ENCODE results near the gene IAPP.

The IAPP gene

DNA sequence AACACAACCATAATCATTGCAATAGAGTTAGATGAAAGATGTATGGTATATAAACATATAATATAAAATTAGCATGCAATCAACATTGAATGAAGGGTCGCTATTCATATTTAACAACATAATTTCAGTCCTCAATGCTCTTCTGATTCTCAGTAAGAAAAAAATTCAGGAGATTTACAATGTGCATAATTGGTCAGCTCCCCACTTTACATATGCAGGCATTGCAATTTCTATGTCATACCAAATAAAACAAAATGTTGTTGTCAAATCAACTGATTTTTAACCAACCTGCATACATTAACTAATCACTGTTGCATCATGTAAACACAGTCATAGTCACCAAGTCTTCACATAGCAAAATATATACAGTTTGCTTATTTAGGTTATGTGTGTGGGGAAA is 32.8 kb upstream of the IAPP start:
- H3K9me3 ChIP-seq (ENCODE audit: control insufficient read depth, insufficient read depth, low read depth, low read length) = no peaks in the 10 kb centered on the region
- H3K4me1 ChIP-seq (ENCODE audit: control insufficient read depth, insufficient read depth, low read length) = no peaks in the 10 kb centered on the region
- no peak overlapping the region for H3K27ac ChIP-seq (ENCODE audit: extremely low read depth, low read depth, low read length)
- H3K4me3 ChIP-seq (ENCODE audit: low read depth, low read length) = no peak overlapping the region
- H3K36me3 ChIP-seq (ENCODE audit: control insufficient read depth in 2 of 2, insufficient read depth in 1 of 2, low read length in 2 of 2) = no peaks in the 10 kb centered on the region
- CTCF ChIA-PET = interaction anchor here (0.5 kb wide), 1 partner anchor 372 kb away, joined by 3 read pairs; no protein-coding TSS in a partner anchor
- TF ChIP-seq KLF1 (tag by site-specific recombination; IDR thresholded peaks at IDR 0.05) (no peak), EGR2 (tag by site-specific recombination; IDR thresholded peaks at IDR 0.05; ENCODE audit: low read depth) (no peak), MZF1 (tag by site-specific recombination; IDR thresholded peaks at IDR 0.05; ENCODE audit: borderline replicate concordance) (no peak)
- POLR2A ChIA-PET = no interaction called here

GRCh38 chr12:21340403-21340802 is 32.3 kb upstream of the IAPP start:
- Histone ChIP-seq H3K9me3 (ENCODE audit: control insufficient read depth, insufficient read depth, low read depth, low read length) (no peaks in the 10 kb centered on the region), H3K4me3 (ENCODE audit: low read depth, low read length) (no peak overlapping the region), H3K4me1 (ENCODE audit: control insufficient read depth, insufficient read depth, low read length) (no peaks in the 10 kb centered on the region), H3K36me3 (ENCODE audit: control insufficient read depth in 2 of 2, insufficient read depth in 1 of 2, low read length in 2 of 2) (no peaks in the 10 kb centered on the region), H3K27ac (ENCODE audit: extremely low read depth, low read depth, low read length) (no peak overlapping the region)
- ChIA-PET CTCF (no interaction called here), POLR2A (no interaction called here)
- TF ChIP-seq KLF8 (tag by site-specific recombination; IDR thresholded peaks at IDR 0.05) (no peak), ZNF311 (tag by site-specific recombination; IDR thresholded peaks at IDR 0.05; ENCODE audit: borderline replicate concordance) (no peak), ZBTB21 (tag by site-specific recombination; IDR thresholded peaks at IDR 0.05) (peak; percentile 34; the same call in 1 of the 2 replicates), ZNF341 (tag by site-specific recombination; IDR thresholded peaks at IDR 0.05; ENCODE audit: low read depth) (no peak)

- CTCF ChIA-PET = interaction anchor here (0.7 kb wide), 1 partner anchor 12 kb away, joined by 3 read pairs; no protein-coding TSS in a partner anchor
- Histone ChIP-seq H3K36me3 (ENCODE audit: control insufficient read depth in 2 of 2, insufficient read depth in 1 of 2, low read length in 2 of 2) (no peaks in the 10 kb centered on the region), H3K9me3 (ENCODE audit: control insufficient read depth, insufficient read depth, low read depth, low read length) (no peaks in the 10 kb centered on the region), H3K4me3 (ENCODE audit: low read depth, low read length) (no peak overlapping the region), H3K27ac (ENCODE audit: extremely low read depth, low read depth, low read length) (no peak overlapping the region), H3K4me1 (ENCODE audit: control insufficient read depth, insufficient read depth, low read length) (no peaks in the 10 kb centered on the region)
- TF ChIP-seq, protein P1, sequence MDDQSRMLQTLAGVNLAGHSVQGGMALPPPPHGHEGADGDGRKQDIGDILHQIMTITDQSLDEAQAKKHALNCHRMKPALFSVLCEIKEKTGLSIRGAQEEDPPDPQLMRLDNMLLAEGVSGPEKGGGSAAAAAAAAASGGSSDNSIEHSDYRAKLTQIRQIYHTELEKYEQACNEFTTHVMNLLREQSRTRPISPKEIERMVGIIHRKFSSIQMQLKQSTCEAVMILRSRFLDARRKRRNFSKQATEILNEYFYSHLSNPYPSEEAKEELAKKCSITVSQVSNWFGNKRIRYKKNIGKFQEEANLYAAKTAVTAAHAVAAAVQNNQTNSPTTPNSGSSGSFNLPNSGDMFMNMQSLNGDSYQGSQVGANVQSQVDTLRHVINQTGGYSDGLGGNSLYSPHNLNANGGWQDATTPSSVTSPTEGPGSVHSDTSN (CRISPR knock-in tag; IDR thresholded peaks at IDR 0.05) = no peak
- TF ChIP-seq ZNF10 (tag by site-specific recombination; IDR thresholded peaks at IDR 0.05) = no peak
- no peak for TF ChIP-seq PRDM10 (tag by site-specific recombination; IDR thresholded peaks at IDR 0.05)
- no peak for TF ChIP-seq ZNF777 (tag by site-specific recombination; IDR thresholded peaks at IDR 0.05; ENCODE audit: borderline replicate concordance)
- no peak for TF ChIP-seq ZNF747 (tag by site-specific recombination; IDR thresholded peaks at IDR 0.05)
- POLR2A ChIA-PET = no interaction called here
Measured at GRCh38 chr12:21341769-21342168, 30.9 kb upstream of the IAPP start.

DNA sequence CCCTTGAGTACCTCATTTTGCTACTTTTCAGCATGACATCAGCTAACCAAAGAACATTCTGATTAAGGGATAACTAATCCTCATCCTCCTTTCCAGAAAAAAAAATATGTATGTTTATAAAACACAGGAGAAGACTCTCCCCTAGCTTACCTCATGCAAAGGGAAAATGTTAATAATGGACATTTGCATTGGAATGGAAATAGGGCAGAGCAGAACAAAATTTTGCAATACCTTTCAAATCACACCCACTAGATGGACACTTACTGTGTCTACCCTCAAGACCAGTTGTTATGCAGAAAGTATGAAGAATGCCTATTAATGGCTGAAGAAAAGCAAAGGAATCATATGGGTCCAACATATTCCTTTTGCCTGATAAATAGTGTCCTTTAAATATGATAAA is 29.1 kb upstream of the IAPP start:
- Histone ChIP-seq H3K9me3 (ENCODE audit: control insufficient read depth, insufficient read depth, low read depth, low read length) (no peaks in the 10 kb centered on the region), H3K27ac (ENCODE audit: extremely low read depth, low read depth, low read length) (no peak overlapping the region), H3K36me3 (ENCODE audit: control insufficient read depth in 2 of 2, insufficient read depth in 1 of 2, low read length in 2 of 2) (no peaks in the 10 kb centered on the region), H3K4me3 (ENCODE audit: low read depth, low read length) (no peak overlapping the region), H3K4me1 (ENCODE audit: control insufficient read depth, insufficient read depth, low read length) (no peaks in the 10 kb centered on the region)
- CTCF ChIA-PET = interaction anchor here (2.1 kb wide), 1 partner anchor 48 kb away, joined by 6 read pairs; no protein-coding TSS in a partner anchor
- POLR2A ChIA-PET = no interaction called here
- TF ChIP-seq ZNF140 (tag by site-specific recombination; IDR thresholded peaks at IDR 0.05) (no peak), SP7 (tag by site-specific recombination; IDR thresholded peaks at IDR 0.05) (no peak), ZNF416 (tag by site-specific recombination; IDR thresholded peaks at IDR 0.05) (no peak), ZEB2 (tag by site-specific recombination; IDR thresholded peaks at IDR 0.05) (no peak), ZNF169 (tag by site-specific recombination; IDR thresholded peaks at IDR 0.05) (no peak), ZNF843 (tag by site-specific recombination; IDR thresholded peaks at IDR 0.05) (no peak), ZNF585B (tag by site-specific recombination; IDR thresholded peaks at IDR 0.05) (no peak), ZSCAN18 (tag by site-specific recombination; IDR thresholded peaks at IDR 0.05) (no peak), ZNF221 (tag by site-specific recombination; IDR thresholded peaks at IDR 0.05; ENCODE audit: borderline replicate concordance) (no peak)
- TF ChIP-seq, protein P1 (CRISPR knock-in tag; IDR thresholded peaks at IDR 0.05) = no peak
